ENCODE results near the gene TXK.

DNA sequence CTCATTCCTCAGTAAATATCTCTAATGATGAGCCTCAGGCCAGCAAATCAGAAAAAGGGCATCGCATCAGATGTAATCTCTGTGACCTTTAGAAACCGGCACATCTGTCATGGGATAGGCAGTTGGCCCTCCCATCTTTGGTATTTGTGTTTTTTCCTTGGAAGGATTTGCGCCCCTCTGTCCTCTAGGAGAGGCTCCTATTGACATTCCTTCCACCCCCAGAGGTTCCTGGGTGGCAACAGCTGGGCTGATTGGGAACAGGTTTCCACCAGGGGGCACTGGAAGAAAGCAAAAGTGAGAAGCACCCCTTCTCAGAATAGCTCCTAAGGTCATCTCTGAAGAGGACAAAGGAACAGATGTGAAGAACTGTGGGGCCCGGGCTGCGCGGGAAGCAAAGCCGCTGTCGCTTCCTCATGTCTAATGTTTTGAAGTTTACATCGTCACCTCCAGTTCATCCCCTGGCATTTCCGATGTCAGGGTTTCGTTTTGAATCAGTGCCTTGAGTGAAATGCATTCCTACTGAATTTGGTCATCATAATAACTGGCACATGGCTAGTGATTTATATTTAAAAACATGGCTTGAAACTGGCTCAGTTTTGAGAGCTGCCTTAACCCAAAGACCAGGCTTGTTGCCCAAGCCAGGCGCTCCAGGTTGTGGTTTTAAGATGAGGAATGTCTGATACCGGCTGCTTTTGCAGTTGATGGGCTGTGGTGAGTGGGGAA lies 6.2 kb downstream of the TXK start:
- no peak for TF ChIP-seq POLR2AphosphoS5 (IDR thresholded peaks at IDR 0.05; ENCODE audit: low read depth, low read length)
- no peak for TF ChIP-seq FOXP2 (optimal IDR thresholded peaks at IDR 0.05; ENCODE audit: borderline replicate concordance, extremely low read depth, extremely low read length, insufficient read depth)

Measured in PFSK-1 (cell line).